Osteoblast (primary cell): ENCODE results near the gene ALG1L2. TPM values are rescaled to one million over a fixed set of nuclear protein-coding genes. Genes with fewer than 3 reads are reported as not detected.
A peak's percentile ranks its signal among the peaks of the same experiment; 100 is the strongest.
"Not testable (repeated sequence)": the region's sequence is repeated elsewhere in the genome, so short reads cannot be mapped to it uniquely, and the experiment has no call there.

Experiments
- DNase-seq: peaks from one replicate; pipeline ENCODE4 v3.0.0; 2011; ENCODE audit warnings: low spot score, mixed read lengths; ENCODE audit not compliant: insufficient read length; ENCODE audit errors: missing footprints
- H2AFZ ChIP-seq: 2 replicates; pipeline ENCODE4 v1.6.0; 2011; ENCODE audit warnings: mild to moderate bottlenecking, low read length
- H3K27ac ChIP-seq: 2 replicates; pipeline ENCODE4 v1.5.1; 2011; ENCODE audit warnings: mild to moderate bottlenecking, low read depth, low read length, moderate library complexity
- H3K27me3 ChIP-seq: 2 replicates; pipeline ENCODE4 v1.6.0; 2012; ENCODE audit warnings: mild to moderate bottlenecking, control low read depth, inconsistent platforms, low read length, moderate library complexity; ENCODE audit not compliant: insufficient read depth
- H3K36me3 ChIP-seq: 2 replicates; pipeline ENCODE4 v1.5.1; 2011; ENCODE audit warnings: mild to moderate bottlenecking, low read length, control low read depth, moderate library complexity; ENCODE audit not compliant: insufficient read depth
- H3K4me1 ChIP-seq: 2 replicates; pipeline ENCODE4 v1.5.1; 2011; ENCODE audit warnings: mild to moderate bottlenecking, low read length, control low read depth, moderate library complexity; ENCODE audit not compliant: insufficient read depth
- H3K4me2 ChIP-seq: 2 replicates; pipeline ENCODE4 v1.6.0; 2011; ENCODE audit warnings: mild to moderate bottlenecking, low read length; ENCODE audit not compliant: insufficient read depth
- H3K4me3 ChIP-seq: fragments of 200-600 bp; sonication (generic); 3 replicates; pipeline ENCODE4 v1.5.1; 2012; ENCODE audit warnings: mild to moderate bottlenecking, low read length, inconsistent platforms; ENCODE audit not compliant: insufficient read depth
- H3K79me2 ChIP-seq: 2 replicates; pipeline ENCODE4 v1.6.0; 2012; ENCODE audit warnings: mild to moderate bottlenecking, low read length, control low read depth, inconsistent platforms; ENCODE audit not compliant: insufficient read depth
- H3K9me3 ChIP-seq: 2 replicates; pipeline ENCODE4 v1.5.1; 2011; ENCODE audit warnings: low read depth, low read length, control low read depth
- H4K20me1 ChIP-seq: 2 replicates; pipeline ENCODE4 v1.6.0; 2012; ENCODE audit warnings: mild to moderate bottlenecking, low read length, control low read depth; ENCODE audit not compliant: insufficient read depth
- total RNA-seq: library from RNA; depleted of rRNA; stranded (reverse); fragments of >200 nt; gene quantifications from 2 replicates; pipeline ENCODE4 v1.2.3, GENCODE V29; 2012
- TF ChIP-seq, protein P1 (sequence below): IDR thresholded peaks from 2 replicates; pipeline ENCODE4 v1.5.1; 2011; ENCODE audit warnings: mild to moderate bottlenecking, low read depth, low read length, moderate library complexity; ENCODE audit errors: extremely low read depth

ALG1L2 gene
- total RNA-seq, 1 donor: not detected

GRCh38 chr3:130136337-130136736, 54.7 kb downstream of the ALG1L2 start:
- H4K20me1 ChIP-seq, H3K27ac ChIP-seq, H3K4me2 ChIP-seq, H2AFZ ChIP-seq, H3K27me3 ChIP-seq, H3K79me2 ChIP-seq, H3K9me3 ChIP-seq, H3K4me3 ChIP-seq, DNase-seq, H3K36me3 ChIP-seq, H3K4me1 ChIP-seq: not testable (repeated sequence)
- TF ChIP-seq, protein P1, sequence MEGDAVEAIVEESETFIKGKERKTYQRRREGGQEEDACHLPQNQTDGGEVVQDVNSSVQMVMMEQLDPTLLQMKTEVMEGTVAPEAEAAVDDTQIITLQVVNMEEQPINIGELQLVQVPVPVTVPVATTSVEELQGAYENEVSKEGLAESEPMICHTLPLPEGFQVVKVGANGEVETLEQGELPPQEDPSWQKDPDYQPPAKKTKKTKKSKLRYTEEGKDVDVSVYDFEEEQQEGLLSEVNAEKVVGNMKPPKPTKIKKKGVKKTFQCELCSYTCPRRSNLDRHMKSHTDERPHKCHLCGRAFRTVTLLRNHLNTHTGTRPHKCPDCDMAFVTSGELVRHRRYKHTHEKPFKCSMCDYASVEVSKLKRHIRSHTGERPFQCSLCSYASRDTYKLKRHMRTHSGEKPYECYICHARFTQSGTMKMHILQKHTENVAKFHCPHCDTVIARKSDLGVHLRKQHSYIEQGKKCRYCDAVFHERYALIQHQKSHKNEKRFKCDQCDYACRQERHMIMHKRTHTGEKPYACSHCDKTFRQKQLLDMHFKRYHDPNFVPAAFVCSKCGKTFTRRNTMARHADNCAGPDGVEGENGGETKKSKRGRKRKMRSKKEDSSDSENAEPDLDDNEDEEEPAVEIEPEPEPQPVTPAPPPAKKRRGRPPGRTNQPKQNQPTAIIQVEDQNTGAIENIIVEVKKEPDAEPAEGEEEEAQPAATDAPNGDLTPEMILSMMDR: peak; percentile 9

GRCh38 chr3:130137685-130138084, 56.1 kb downstream of the ALG1L2 start:
- H3K9me3 ChIP-seq: not testable (repeated sequence)

GRCh38 chr3:130138992-130139391, 57.4 kb downstream of the ALG1L2 start:
- not testable (repeated sequence) for H3K4me3 ChIP-seq, DNase-seq, H3K79me2 ChIP-seq, H3K27ac ChIP-seq, H3K36me3 ChIP-seq, H2AFZ ChIP-seq, H4K20me1 ChIP-seq, H3K4me1 ChIP-seq, H3K9me3 ChIP-seq, H3K4me2 ChIP-seq, H3K27me3 ChIP-seq

More at GRCh38 chr3:130137685-130138084, 56.1 kb downstream of the ALG1L2 start:
- not testable (repeated sequence) for H4K20me1 ChIP-seq, H3K79me2 ChIP-seq, H3K4me2 ChIP-seq, DNase-seq, H3K4me1 ChIP-seq, H2AFZ ChIP-seq, H3K36me3 ChIP-seq, H3K27me3 ChIP-seq, H3K27ac ChIP-seq, H3K4me3 ChIP-seq

DNA sequence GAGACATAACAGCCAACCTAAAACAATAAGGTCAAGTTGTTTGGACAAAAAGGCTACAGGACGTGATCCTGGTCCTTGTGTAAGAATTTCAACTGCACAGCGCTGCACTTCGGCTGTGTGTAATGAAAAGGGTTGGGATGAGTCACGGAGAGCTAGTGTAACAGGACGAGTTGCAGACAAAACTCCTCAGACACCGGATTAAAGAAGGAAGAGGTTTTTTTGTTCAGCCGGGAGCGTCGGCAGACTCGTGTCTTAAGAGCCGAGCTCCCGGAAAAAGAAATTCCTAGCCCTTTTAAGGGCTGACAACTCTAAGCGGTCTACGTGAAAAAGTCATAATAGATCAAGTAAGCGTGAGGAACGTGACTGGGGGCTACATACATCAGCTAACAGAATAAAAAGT, 59.1 kb downstream of the ALG1L2 start:
- H3K36me3 ChIP-seq, H3K9me3 ChIP-seq, H3K4me1 ChIP-seq, H3K79me2 ChIP-seq, DNase-seq, H3K4me3 ChIP-seq, H4K20me1 ChIP-seq, H2AFZ ChIP-seq, H3K27me3 ChIP-seq, H3K4me2 ChIP-seq, H3K27ac ChIP-seq: not testable (repeated sequence)

DNA sequence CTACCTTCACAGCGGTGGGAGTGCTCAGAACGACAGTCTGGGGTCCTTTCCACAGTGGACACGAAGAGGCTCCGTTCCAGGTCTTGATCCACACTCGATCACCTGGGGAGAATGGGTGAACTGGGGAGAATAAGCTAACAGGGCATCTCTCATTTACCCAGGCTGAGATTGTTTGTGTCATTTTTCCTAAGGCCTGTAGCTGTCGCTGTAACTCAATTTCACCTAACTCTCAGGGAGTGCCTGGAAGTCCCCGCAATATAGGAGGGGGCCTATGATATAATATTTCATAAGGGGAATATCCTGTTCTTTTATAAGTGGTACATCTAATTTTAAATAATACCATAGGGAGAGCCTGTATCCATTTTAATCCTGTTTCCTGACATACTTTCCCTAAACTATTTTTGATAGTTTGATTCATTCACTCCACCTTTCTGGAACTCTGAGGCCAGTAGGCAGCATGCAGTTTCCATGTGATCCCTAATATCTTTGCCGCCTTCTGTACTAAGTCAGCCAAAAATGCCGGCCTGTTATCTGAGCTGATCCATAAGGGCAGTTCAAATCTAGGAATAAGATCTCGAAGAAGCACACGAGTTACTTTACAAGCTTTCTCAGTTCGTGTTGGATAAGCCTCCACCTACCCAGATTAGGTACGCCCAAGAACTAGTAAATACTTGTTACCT, 62.2 kb downstream of the ALG1L2 start:
- H3K4me3 ChIP-seq, H2AFZ ChIP-seq, H4K20me1 ChIP-seq, H3K27me3 ChIP-seq, H3K27ac ChIP-seq, H3K4me2 ChIP-seq, H3K79me2 ChIP-seq, H3K9me3 ChIP-seq, H3K4me1 ChIP-seq, H3K36me3 ChIP-seq: not testable (repeated sequence)
- DNase-seq: peak; percentile 14
- TF ChIP-seq, protein P1: peak; percentile 29

GRCh38 chr3:130144328-130144650, 62.7 kb downstream of the ALG1L2 start:
- H3K27me3 ChIP-seq, DNase-seq, H3K36me3 ChIP-seq, H3K9me3 ChIP-seq, H4K20me1 ChIP-seq, H3K27ac ChIP-seq, H2AFZ ChIP-seq, H3K79me2 ChIP-seq, H3K4me2 ChIP-seq, H3K4me1 ChIP-seq, H3K4me3 ChIP-seq: not testable (repeated sequence)

DNA sequence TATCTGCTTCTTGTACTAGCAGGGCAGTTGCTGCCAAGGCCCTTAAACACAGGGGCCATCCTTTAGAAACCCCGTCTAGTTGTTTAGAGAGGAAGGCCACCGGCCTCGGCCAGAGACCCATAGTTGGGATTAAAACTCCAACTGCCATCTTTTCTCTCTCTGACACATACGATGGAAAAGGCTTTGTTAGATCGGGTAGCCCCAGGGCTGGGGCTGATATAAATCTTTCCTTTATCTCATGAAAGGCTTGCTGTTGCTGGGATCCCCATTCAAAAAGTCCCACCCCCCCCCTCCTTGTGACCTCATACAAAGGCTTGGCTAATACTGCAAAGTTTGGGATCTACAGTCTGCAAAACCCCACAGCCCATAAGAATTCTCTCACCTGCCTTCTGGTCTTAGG, 63.8 kb downstream of the ALG1L2 start:
- not testable (repeated sequence) for H3K9me3 ChIP-seq, H3K4me1 ChIP-seq, H2AFZ ChIP-seq, H3K79me2 ChIP-seq, H3K4me3 ChIP-seq, H3K4me2 ChIP-seq, H4K20me1 ChIP-seq, H3K36me3 ChIP-seq, H3K27me3 ChIP-seq, DNase-seq, H3K27ac ChIP-seq

DNA sequence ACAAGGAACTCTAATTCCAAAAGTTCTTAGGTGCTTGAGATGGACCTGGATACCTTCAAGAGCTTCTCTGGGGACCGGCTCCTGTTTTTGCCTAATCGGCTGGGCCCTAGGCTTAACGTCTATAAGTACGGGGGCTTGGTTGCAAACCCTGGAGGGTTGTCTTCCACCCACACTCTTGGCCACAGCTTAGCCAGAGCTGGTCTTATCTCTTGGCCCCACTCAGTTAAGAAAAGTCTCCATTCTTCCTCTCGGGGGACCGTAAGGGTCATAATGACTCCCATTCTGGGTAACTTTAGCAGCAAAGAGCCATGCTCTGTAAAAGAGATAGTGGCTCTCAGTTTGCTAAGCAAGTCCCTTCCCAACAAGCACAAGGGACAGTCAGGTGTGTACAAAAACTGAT, 64.8 kb downstream of the ALG1L2 start:
- H4K20me1 ChIP-seq, H3K9me3 ChIP-seq, H3K79me2 ChIP-seq, H3K27me3 ChIP-seq, DNase-seq, H3K4me2 ChIP-seq, H3K4me1 ChIP-seq, H2AFZ ChIP-seq, H3K36me3 ChIP-seq, H3K27ac ChIP-seq, H3K4me3 ChIP-seq: not testable (repeated sequence)
